ENCODE measurements around the gene MCC. TPM values are rescaled to one million over a fixed set of nuclear protein-coding genes. Genes with fewer than 3 reads are reported as not detected.

The MCC gene
- total RNA-seq, 2 experiments from 2014 or later: 0.25 TPM; not detected in 1

GRCh38 chr5:113215401-113216060, 272.7 kb downstream of the MCC start:
- BruUV-seq (replicated peaks): no TSS peak
- no peak for DNase-seq (ENCODE audit: low spot score)
- Histone ChIP-seq H3K4me2 (ENCODE audit: low read length) (no peak overlapping the region), H3K27ac (ENCODE audit: low read depth, low read length, poor library complexity, severe bottlenecking) (no peak overlapping the region), H3K4me3 (ENCODE audit: low read depth, low read length, poor library complexity, severe bottlenecking) (no peak overlapping the region), H3K36me3 (ENCODE audit: insufficient read depth, low read length) (no peaks in the 10 kb centered on the region), H3K9me3 (ENCODE audit: low read length) (no peaks in the 10 kb centered on the region), H3K9me2 (ENCODE audit: insufficient read depth, low read length) (no peaks in the 10 kb centered on the region), H4K20me1 (ENCODE audit: insufficient read depth, low read length) (no peaks in the 10 kb centered on the region), H3K4me1 (ENCODE audit: insufficient read depth, low read length, poor library complexity, severe bottlenecking) (no peaks in the 10 kb centered on the region), H2AFZ (ENCODE audit: low read length) (no peak overlapping the region), H3K79me2 (ENCODE audit: insufficient read depth, low read depth, low read length) (no peaks in the 10 kb centered on the region)
- ChIA-PET CTCF (ENCODE audit: unreplicated experiment) (no interaction called here), POLR2A (no interaction called here)
- intact Hi-C loops (cut with micrococcal nuclease; ENCODE audit: unreplicated experiment): no loop called here
- TF ChIP-seq CTCF (conservative IDR thresholded peaks at IDR 0.05; ENCODE audit: low read length) (no peak), EZH2phosphoT487 (IDR thresholded peaks at IDR 0.05; ENCODE audit: borderline replicate concordance, low read depth, low read length) (no peak)

GRCh38 chr5:113214606-113215323, 273.5 kb downstream of the MCC start:
- intact Hi-C loops (cut with micrococcal nuclease; ENCODE audit: unreplicated experiment): no loop called here
- H4K20me1 ChIP-seq (ENCODE audit: insufficient read depth, low read length): no peaks in the 10 kb centered on the region
- no peaks in the 10 kb centered on the region for H3K4me1 ChIP-seq (ENCODE audit: insufficient read depth, low read length, poor library complexity, severe bottlenecking)
- H3K79me2 ChIP-seq (ENCODE audit: insufficient read depth, low read depth, low read length): no peaks in the 10 kb centered on the region
- no peak for TF ChIP-seq CTCF (conservative IDR thresholded peaks at IDR 0.05; ENCODE audit: low read length)
- no peak overlapping the region for H3K4me3 ChIP-seq (ENCODE audit: low read depth, low read length, poor library complexity, severe bottlenecking)
- no peak overlapping the region for H3K27ac ChIP-seq (ENCODE audit: low read depth, low read length, poor library complexity, severe bottlenecking)
- POLR2A ChIA-PET: interaction anchor here (0.5 kb wide), 1 partner anchor 14 kb away, joined by 3 read pairs; no protein-coding TSS in a partner anchor
- no peaks in the 10 kb centered on the region for H3K9me2 ChIP-seq (ENCODE audit: insufficient read depth, low read length)
- BruUV-seq (replicated peaks): no TSS peak
- DNase-seq (ENCODE audit: low spot score): no peak
- CTCF ChIA-PET (ENCODE audit: unreplicated experiment): no interaction called here
- H3K9me3 ChIP-seq (ENCODE audit: low read length): no peaks in the 10 kb centered on the region
- H3K36me3 ChIP-seq (ENCODE audit: insufficient read depth, low read length): no peaks in the 10 kb centered on the region
- H3K4me2 ChIP-seq (ENCODE audit: low read length): no peak overlapping the region
- H2AFZ ChIP-seq (ENCODE audit: low read length): no peak overlapping the region
